ENCODE measurements around the gene PRPF8. TPM values are rescaled to one million over a fixed set of nuclear protein-coding genes. Genes with fewer than 3 reads are reported as not detected.
A peak's percentile ranks its signal among the peaks of the same experiment; 100 is the strongest.
"Not testable (repeated sequence)": the region's sequence is repeated elsewhere in the genome, so short reads cannot be mapped to it uniquely, and the experiment has no call there.

PRPF8 gene
- polyA plus RNA-seq, 4 donors = 61.1 to 162 (median 75.0) TPM

GRCh38 chr17:1727876-1728630, 43.4 kb upstream of the PRPF8 start:
- DNase-seq = no peak
- peaks cover 4 to 18% (median 5%) of the 10 kb centered on the region in 3 donors for H3K4me1 ChIP-seq (ENCODE audit: control insufficient read depth in 3 of 3, insufficient read depth in 2 of 3, low read depth in 1 of 3, low read length in 2 of 3)
- no peak overlapping the region for H3K4me3 ChIP-seq (ENCODE audit: low read depth in 1 of 3, low read length in 3 of 3)
- H3K27ac ChIP-seq (ENCODE audit: low read depth in 1 of 3, low read length in 2 of 3) = no peak overlapping the region
- 90 to 92% (median 92%) methylated on average over 25 to 28 of the region's 28 CpGs for WGBS, 3 donors
- H3K36me3 ChIP-seq (ENCODE audit: control insufficient read depth in 3 of 3, insufficient read depth in 2 of 3, low read depth in 1 of 3, low read length in 3 of 3) = peaks cover 0 to 61% (median 9%) of the 10 kb centered on the region in 3 donors
- no peak for FAIRE-seq
- H3K27me3 ChIP-seq (ENCODE audit: control insufficient read depth in 3 of 3, insufficient read depth in 3 of 3, low read length in 3 of 3) = no peaks in the 10 kb centered on the region
- no peaks in the 10 kb centered on the region for H3K9me3 ChIP-seq (ENCODE audit: control insufficient read depth in 2 of 2, insufficient read depth in 1 of 2, low read depth in 1 of 2, low read length in 1 of 2)

GRCh38 chr17:1727258-1727789, 42.7 kb upstream of the PRPF8 start:
- H3K9me3 ChIP-seq (ENCODE audit: control insufficient read depth in 2 of 2, insufficient read depth in 1 of 2, low read depth in 1 of 2, low read length in 1 of 2) = no peaks in the 10 kb centered on the region
- no peak overlapping the region for H3K27ac ChIP-seq (ENCODE audit: low read depth in 1 of 3, low read length in 2 of 3)
- H3K4me3 ChIP-seq (ENCODE audit: low read depth in 1 of 3, low read length in 3 of 3) = no peak overlapping the region
- H3K27me3 ChIP-seq (ENCODE audit: control insufficient read depth in 3 of 3, insufficient read depth in 3 of 3, low read length in 3 of 3) = no peaks in the 10 kb centered on the region
- H3K4me1 ChIP-seq (ENCODE audit: control insufficient read depth in 3 of 3, insufficient read depth in 2 of 3, low read depth in 1 of 3, low read length in 2 of 3) = peaks cover 4 to 18% (median 5%) of the 10 kb centered on the region in 3 donors
- DNase-seq (no peak), FAIRE-seq (no peak)
- H3K36me3 ChIP-seq (ENCODE audit: control insufficient read depth in 3 of 3, insufficient read depth in 2 of 3, low read depth in 1 of 3, low read length in 3 of 3) = peaks cover 0 to 54% (median 4%) of the 10 kb centered on the region in 3 donors
- WGBS, 3 donors = 91 to 93% (median 92%) methylated on average over 21 of the region's 21 CpGs

- Histone ChIP-seq H3K4me1 (ENCODE audit: control insufficient read depth in 3 of 3, insufficient read depth in 2 of 3, low read depth in 1 of 3, low read length in 2 of 3) (peaks cover 4 to 18% (median 5%) of the 10 kb centered on the region in 3 donors), H3K27me3 (ENCODE audit: control insufficient read depth in 3 of 3, insufficient read depth in 3 of 3, low read length in 3 of 3) (no peaks in the 10 kb centered on the region), H3K4me3 (ENCODE audit: low read depth in 1 of 3, low read length in 3 of 3) (no peak overlapping the region), H3K36me3 (ENCODE audit: control insufficient read depth in 3 of 3, insufficient read depth in 2 of 3, low read depth in 1 of 3, low read length in 3 of 3) (peaks cover 0 to 52% (median 3%) of the 10 kb centered on the region in 3 donors), H3K9me3 (ENCODE audit: control insufficient read depth in 2 of 2, insufficient read depth in 1 of 2, low read depth in 1 of 2, low read length in 1 of 2) (no peaks in the 10 kb centered on the region), H3K27ac (ENCODE audit: low read depth in 1 of 3, low read length in 2 of 3) (no peak overlapping the region)
- no peak for FAIRE-seq
- no peak for DNase-seq
- 81 to 86% (median 82%) methylated on average over 16 to 18 of the region's 18 CpGs for WGBS, 3 donors
Measured at GRCh38 chr17:1726626-1727257, 42.1 kb upstream of the PRPF8 start.

DNA sequence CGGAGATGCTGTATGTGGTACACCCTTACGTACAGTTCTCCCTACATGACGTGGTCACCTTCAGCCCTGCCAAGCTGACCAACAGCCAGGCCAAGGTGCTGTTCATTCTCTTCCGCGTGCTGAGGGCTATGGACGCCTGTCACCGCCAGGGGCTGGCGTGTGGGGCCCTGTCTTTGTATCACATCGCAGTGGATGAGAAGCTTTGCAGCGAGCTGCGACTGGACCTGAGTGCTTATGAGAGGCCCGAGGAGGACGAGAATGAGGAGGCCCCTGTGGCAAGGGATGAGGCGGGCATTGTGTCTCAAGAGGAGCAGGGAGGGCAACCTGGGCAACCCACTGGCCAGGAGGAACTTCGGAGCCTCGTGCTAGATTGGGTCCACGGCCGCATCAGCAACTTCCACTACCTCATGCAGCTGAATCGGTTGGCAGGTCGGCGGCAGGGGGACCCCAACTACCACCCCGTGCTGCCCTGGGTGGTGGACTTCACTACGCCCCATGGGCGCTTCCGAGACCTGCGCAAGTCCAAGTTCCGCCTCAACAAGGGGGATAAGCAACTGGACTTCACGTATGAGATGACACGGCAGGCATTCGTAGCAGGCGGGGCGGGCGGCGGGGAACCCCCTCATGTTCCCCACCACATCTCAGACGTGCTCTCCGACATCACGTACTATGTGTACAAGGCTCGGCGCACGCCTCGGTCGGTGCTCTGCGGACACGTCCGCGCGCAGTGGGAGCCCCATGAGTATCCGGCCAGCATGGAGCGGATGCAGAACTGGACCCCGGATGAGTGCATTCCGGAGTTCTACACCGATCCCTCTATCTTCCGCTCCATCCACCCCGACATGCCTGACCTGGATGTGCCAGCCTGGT, 41.2 kb upstream of the PRPF8 start:
- no peak for DNase-seq
- WGBS, 3 donors = 94 to 95% (median 95%) methylated on average over 52 to 54 of the region's 54 CpGs
- Histone ChIP-seq H3K4me1 (ENCODE audit: control insufficient read depth in 3 of 3, insufficient read depth in 2 of 3, low read depth in 1 of 3, low read length in 2 of 3) (peaks cover 4 to 18% (median 5%) of the 10 kb centered on the region in 3 donors), H3K36me3 (ENCODE audit: control insufficient read depth in 3 of 3, insufficient read depth in 2 of 3, low read depth in 1 of 3, low read length in 3 of 3) (peaks cover 0 to 46% (median 3%) of the 10 kb centered on the region in 3 donors), H3K27me3 (ENCODE audit: control insufficient read depth in 3 of 3, insufficient read depth in 3 of 3, low read length in 3 of 3) (no peaks in the 10 kb centered on the region), H3K4me3 (ENCODE audit: low read depth in 1 of 3, low read length in 3 of 3) (peak overlapping the region in 2 of 3 donors; percentile 70 to 94), H3K9me3 (ENCODE audit: control insufficient read depth in 2 of 2, insufficient read depth in 1 of 2, low read depth in 1 of 2, low read length in 1 of 2) (no peaks in the 10 kb centered on the region), H3K27ac (ENCODE audit: low read depth in 1 of 3, low read length in 2 of 3) (no peak overlapping the region)
- no peak for FAIRE-seq

DNA sequence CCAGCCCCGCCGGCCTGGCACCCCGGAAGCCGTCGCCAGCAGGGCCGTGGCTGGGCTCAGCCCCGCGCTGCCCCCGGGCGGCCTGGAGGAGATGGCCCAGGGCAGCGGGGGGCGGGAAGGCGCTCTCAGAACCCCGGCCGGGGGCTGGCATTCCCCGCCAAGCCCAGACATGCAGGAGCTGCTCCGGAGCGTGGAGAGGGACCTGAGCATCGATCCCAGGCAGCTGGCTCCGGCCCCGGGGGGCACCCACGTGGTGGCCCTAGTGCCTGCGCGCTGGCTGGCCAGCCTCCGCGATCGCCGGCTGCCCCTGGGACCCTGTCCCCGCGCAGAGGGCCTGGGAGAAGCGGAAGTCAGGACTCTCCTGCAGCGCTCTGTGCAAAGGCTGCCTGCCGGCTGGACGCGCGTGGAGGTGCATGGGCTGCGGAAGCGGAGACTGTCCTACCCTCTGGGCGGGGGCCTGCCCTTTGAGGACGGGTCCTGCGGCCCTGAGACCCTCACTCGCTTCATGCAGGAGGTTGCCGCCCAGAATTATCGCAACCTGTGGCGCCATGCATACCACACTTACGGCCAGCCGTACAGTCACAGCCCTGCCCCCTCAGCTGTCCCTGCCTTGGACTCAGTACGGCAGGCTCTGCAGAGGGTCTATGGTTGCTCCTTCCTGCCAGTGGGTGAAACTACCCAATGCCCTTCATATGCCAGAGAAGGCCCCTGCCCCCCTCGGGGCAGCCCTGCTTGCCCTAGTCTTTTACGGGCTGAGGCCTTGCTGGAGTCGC, 40.4 kb upstream of the PRPF8 start:
- peak overlapping the region in 2 of 3 donors; percentile 8 to 66 for H3K27ac ChIP-seq (ENCODE audit: low read depth in 1 of 3, low read length in 2 of 3)
- H3K4me3 ChIP-seq (ENCODE audit: low read depth in 1 of 3, low read length in 3 of 3) = peak overlapping the region; percentile 70 to 94 (median 70)
- H3K4me1 ChIP-seq (ENCODE audit: control insufficient read depth in 3 of 3, insufficient read depth in 2 of 3, low read depth in 1 of 3, low read length in 2 of 3) = peaks cover 4 to 13% (median 5%) of the 10 kb centered on the region in 3 donors
- WGBS, 3 donors = 7 to 20% (median 13%) methylated on average over 32 to 51 of the region's 51 CpGs
- DNase-seq (no peak), FAIRE-seq (no peak)
- H3K27me3 ChIP-seq (ENCODE audit: control insufficient read depth in 3 of 3, insufficient read depth in 3 of 3, low read length in 3 of 3) = no peaks in the 10 kb centered on the region
- H3K9me3 ChIP-seq (ENCODE audit: control insufficient read depth in 2 of 2, insufficient read depth in 1 of 2, low read depth in 1 of 2, low read length in 1 of 2) = no peaks in the 10 kb centered on the region
- H3K36me3 ChIP-seq (ENCODE audit: control insufficient read depth in 3 of 3, insufficient read depth in 2 of 3, low read depth in 1 of 3, low read length in 3 of 3) = peaks cover 0 to 38% (median 3%) of the 10 kb centered on the region in 3 donors

DNA sequence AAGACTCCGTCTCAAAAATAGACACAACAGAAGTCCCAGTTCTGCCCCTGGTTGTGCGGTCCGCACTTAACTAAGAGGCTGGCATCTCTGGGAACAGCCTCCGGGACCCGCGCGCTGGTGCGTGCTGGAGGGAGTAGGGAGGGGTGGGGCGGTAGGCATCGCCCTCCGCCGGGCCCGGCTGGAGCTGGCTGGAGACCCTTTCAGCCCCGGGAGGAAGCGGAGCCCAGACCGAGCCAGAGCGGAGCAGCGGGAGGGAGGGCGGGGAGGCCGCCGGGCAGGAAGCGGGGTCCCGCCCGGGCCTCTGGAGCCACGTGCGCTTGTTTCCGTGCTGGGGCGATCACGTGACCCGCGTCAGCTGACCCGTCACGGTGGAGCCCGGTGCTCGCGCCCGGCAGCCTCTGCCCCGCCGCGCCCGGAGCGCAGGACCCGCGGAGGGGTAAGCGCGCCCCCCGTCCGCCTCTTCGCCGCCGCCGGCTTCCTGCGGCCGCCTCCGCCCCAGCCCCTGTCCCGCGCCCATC, 39.7 kb upstream of the PRPF8 start, which contains the start of gene WDR81:
TSS of gene WDR81 (plus strand) at position 354 of the 518 bp plus-strand sequence. CDS start 256 bp downstream, outside the sequence.
- Histone ChIP-seq H3K27ac (ENCODE audit: low read depth in 1 of 3, low read length in 2 of 3) (peak within 1 kb of the TSS; percentile 65 to 89 (median 76)), H3K27me3 (ENCODE audit: control insufficient read depth in 3 of 3, insufficient read depth in 3 of 3, low read length in 3 of 3) (no peaks in the 10 kb centered on the region), H3K36me3 (ENCODE audit: control insufficient read depth in 3 of 3, insufficient read depth in 2 of 3, low read depth in 1 of 3, low read length in 3 of 3) (peaks cover 0 to 35% (median 3%) of the 10 kb centered on the region in 3 donors), H3K9me3 (ENCODE audit: control insufficient read depth in 2 of 2, insufficient read depth in 1 of 2, low read depth in 1 of 2, low read length in 1 of 2) (no peaks in the 10 kb centered on the region), H3K4me1 (ENCODE audit: control insufficient read depth in 3 of 3, insufficient read depth in 2 of 3, low read depth in 1 of 3, low read length in 2 of 3) (peaks cover 4 to 13% (median 5%) of the 10 kb centered on the region in 3 donors), H3K4me3 (ENCODE audit: low read depth in 1 of 3, low read length in 3 of 3) (peak within 1 kb of the TSS; percentile 70 to 94 (median 70))
- DNase-seq = peak; percentile 84 to 94
- no peak for FAIRE-seq
- 0 to 1% (median 1%) methylated on average over 28 to 57 of the region's 57 CpGs for WGBS, 3 donors

DNA sequence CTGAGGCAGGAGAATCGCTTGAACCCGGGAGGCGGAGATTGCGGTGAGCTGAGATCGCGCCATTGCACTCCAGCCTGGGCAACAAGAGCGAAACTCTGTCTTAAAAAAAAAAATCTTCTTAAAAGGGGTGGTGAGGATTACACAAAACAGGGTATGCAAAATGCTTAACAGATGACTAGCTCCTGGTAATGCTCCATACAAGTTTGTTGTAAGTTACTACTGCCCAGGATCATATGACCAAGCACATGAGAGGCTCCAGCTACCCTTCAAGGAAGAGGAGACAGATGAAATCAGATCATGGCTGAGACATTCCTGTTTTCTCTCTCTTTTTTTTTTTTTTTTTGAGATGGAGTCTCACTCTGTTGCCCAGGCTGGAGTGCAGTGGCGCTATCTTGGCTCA, 37.4 kb upstream of the PRPF8 start:
- not testable (repeated sequence) for DNase-seq; H3K27ac ChIP-seq (ENCODE audit: low read depth in 1 of 3, low read length in 2 of 3); H3K9me3 ChIP-seq (ENCODE audit: control insufficient read depth in 2 of 2, insufficient read depth in 1 of 2, low read depth in 1 of 2, low read length in 1 of 2); FAIRE-seq; H3K4me3 ChIP-seq (ENCODE audit: low read depth in 1 of 3, low read length in 3 of 3); H3K27me3 ChIP-seq (ENCODE audit: control insufficient read depth in 3 of 3, insufficient read depth in 3 of 3, low read length in 3 of 3)
- peaks cover 0 to 15% (median 3%) of the 10 kb centered on the region in 3 donors for H3K36me3 ChIP-seq (ENCODE audit: control insufficient read depth in 3 of 3, insufficient read depth in 2 of 3, low read depth in 1 of 3, low read length in 3 of 3)
- 93 to 98% (median 97%) methylated on average over 7 to 8 of the region's 8 CpGs for WGBS, 3 donors
- peaks cover 4 to 20% (median 7%) of the 10 kb centered on the region in 3 donors for H3K4me1 ChIP-seq (ENCODE audit: control insufficient read depth in 3 of 3, insufficient read depth in 2 of 3, low read depth in 1 of 3, low read length in 2 of 3)

Data from small intestine (tissue), 7 donors.